HG03196 (cell line): ENCODE results near the gene SLC35A1.
"Not testable (repeated sequence)": the region's sequence is repeated elsewhere in the genome, so short reads cannot be mapped to it uniquely, and the experiment has no call there.

Source experiments
- ATAC-seq: cut with Tn5 transposase; IDR thresholded peaks from one replicate; pipeline ENCODE4 v1.9.1; 2021; ENCODE audit not compliant: unreplicated experiment

Gene SLC35A1, protein sequence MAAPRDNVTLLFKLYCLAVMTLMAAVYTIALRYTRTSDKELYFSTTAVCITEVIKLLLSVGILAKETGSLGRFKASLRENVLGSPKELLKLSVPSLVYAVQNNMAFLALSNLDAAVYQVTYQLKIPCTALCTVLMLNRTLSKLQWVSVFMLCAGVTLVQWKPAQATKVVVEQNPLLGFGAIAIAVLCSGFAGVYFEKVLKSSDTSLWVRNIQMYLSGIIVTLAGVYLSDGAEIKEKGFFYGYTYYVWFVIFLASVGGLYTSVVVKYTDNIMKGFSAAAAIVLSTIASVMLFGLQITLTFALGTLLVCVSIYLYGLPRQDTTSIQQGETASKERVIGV

GRCh38 chr6:87472525-87473418, at the start of gene SLC35A1:
SLC35A1 (plus strand) TSS chr6:87472974; CDS start chr6:87473004, 30 bp downstream.
- ATAC-seq, result peak; percentile 95

DNA sequence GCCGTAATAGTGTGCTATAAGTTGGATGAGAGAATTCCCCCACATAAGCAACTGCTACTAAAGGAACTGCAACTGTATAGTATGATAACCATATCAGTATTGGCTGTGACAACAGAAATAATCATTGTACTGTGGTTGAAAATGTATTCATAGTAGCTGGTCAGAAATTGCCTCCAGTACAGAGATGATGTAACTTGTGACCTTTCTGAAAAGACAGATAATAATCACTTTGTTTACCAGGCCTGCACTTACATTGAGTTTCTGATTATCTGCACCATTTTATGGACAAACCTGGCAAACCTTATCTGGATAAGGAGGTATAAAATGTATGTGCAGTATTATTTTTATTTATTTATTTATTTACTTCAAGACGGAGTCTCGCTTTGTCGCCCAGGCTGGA, 46.0 kb upstream of the SLC35A1 start:
- no peak for ATAC-seq

DNA sequence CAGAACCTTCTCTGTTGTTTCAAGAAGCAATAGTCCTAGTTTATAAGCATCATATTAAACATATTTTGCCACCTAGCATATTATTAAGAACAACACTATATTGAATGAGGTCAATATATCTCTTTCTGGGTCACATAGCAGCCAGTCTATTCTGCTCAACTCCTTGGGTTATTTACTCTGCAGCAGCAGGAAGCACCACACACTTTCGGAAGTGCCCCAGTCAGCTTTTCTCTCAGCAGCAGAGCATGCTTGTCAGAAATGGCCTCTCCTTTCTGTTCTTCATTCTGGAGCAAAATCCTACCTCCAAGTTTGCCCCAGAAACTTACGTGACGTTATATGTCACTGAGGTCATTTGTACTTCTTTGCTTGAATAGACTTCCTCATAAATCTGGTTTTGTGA, 42.3 kb upstream of the SLC35A1 start:
- ATAC-seq, result no peak

DNA sequence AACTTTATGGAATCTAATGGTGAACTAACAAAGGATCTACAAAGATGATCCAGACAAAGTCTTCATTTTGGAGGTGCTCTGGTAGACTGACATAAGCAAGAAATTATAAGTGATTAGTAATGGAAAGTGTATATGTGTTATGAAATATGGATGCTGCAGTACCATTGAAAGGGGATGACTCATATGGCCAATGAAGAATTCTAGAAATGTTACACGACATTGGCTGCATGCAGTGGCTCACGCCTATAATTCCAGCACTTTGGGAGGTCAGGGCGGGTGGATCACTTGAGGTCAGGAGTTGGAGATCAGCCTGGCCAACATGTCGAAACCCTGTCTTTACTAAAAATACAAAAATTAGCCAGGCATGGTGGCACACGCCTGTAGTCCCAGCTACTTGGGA, 41.5 kb upstream of the SLC35A1 start:
- ATAC-seq, result no peak

GRCh38 chr6:87436435-87436834, 36.3 kb upstream of the SLC35A1 start:
- no peak for ATAC-seq

DNA sequence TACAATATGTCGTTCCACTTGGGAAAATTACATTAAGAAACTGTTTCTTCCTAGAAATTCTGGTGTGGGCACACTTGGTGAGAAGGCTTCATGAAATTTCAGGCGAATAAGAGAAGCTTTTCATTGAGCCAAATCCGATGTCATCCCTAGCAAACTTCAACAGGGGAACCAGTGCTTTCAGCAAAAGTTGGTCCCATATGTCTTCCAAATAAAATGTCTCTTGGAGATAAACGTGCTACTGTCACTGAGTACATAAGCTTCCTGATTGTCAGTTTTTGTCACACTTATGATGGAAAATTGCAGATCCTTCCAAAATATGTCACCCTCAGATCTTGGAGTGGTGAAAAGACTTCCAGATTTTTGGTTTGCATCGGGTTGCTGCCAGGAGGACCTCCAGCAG, 31.1 kb upstream of the SLC35A1 start:
- ATAC-seq, result no peak

DNA sequence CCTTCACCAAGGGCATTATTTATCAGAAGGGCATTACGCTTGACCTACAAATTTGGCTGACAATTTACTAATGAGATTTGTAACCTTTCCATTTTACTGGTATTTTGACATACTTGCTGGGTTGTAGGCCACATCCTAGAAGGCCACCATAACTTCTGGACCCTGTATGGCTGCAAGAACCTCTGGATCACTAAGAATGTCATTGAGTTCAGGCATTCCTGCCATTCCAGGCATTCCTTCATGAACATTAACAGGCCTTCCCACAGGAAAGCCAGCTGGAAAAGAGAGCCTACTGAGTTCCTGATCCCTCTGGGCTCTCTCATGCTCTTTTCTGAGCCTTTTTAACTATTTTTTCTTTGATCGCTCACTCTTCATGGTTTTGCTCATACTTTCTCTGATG, 28.4 kb upstream of the SLC35A1 start:
- ATAC-seq, result no peak

GRCh38 chr6:87465051-87465450, 7.7 kb upstream of the SLC35A1 start:
- ATAC-seq, result no peak

DNA sequence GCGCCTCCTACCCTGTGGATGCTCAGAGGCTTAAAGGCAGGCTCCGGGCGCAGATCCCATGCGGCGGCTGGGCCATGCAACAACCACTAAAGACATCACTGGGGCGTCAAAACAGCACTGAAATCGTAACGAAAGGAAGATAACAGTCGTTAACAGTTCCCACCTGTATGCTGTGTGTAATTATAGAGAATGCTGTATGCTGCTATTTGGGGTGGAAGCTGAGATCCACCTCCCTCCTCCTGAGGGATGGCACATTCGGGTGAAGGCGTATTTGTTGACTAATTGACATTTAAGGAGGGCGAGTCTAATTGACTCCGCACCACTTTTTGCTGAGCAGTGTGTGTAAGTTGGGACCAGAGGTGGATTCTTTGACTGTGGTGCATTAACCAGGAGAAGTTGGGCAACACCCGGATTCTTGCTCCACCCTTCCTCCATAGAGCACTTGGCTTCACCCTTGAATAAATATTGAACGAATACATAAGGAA, 687 bp downstream of the SLC35A1 start:
- peak; percentile 67 for ATAC-seq

GRCh38 chr6:87481931-87482330, 9.2 kb downstream of the SLC35A1 start:
- ATAC-seq, result no peak

DNA sequence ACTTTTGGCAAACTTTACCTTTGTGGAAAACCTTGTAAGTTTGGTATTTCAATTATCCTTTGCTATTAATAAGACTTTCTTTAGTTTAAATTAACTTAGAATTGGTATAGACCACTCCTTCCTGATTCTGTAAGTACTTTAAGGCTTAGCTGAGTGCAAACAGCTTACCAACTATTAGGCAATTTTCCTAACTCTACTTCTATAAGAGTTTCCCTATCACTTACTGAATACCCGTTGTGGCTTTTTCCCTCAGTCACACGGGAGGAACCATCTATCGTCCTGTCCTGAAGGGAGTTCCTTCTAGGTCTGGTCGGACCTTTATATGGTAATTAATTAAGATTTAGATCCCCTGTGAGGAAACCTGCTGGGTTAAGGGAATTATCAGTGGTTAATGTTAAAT, 9.6 kb downstream of the SLC35A1 start:
- ATAC-seq, result no peak

GRCh38 chr6:87483929-87484328, 11.2 kb downstream of the SLC35A1 start:
- ATAC-seq, result no peak

DNA sequence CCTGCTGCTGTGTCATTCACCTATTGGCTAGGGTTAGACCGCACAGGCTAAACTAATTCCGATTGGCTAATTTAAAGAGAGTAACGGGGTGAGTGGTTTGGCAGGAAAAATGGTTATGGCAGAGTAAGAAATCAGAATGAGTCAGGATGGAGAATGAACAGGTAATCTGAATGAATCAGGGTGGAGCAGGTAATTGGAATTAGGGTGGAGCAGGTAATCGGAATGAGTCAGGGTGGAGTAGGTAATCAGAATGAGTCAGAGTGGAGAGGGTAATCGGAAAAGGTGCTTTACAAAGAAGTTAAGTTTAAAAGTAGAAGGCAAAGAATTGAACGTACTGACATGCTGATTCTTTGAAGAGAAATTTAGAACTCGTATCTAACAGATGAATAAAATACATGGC, 11.7 kb downstream of the SLC35A1 start:
- no peak for ATAC-seq

DNA sequence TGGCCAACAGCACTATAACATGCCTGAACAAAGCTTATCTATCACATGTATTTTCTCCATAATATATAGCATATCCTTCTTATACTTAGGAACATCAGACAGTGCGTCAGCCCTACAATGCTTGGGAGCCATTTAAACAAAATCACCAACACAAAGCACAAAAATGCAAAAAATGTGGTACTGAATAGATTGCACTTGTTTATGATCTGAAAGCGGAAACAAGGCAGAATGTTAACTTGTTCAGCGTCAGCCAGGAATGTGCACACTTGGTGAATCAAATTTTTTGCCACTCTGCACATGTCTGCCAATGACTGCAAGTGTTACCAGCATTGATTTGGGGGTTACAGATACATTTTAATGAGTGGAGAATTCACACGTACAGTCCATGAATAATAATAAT, 14.8 kb downstream of the SLC35A1 start:
- ATAC-seq, result no peak

- not testable (repeated sequence) for ATAC-seq
These were observed 16.6 kb downstream of the SLC35A1 start for GRCh38 chr6:87489326-87489725.

DNA sequence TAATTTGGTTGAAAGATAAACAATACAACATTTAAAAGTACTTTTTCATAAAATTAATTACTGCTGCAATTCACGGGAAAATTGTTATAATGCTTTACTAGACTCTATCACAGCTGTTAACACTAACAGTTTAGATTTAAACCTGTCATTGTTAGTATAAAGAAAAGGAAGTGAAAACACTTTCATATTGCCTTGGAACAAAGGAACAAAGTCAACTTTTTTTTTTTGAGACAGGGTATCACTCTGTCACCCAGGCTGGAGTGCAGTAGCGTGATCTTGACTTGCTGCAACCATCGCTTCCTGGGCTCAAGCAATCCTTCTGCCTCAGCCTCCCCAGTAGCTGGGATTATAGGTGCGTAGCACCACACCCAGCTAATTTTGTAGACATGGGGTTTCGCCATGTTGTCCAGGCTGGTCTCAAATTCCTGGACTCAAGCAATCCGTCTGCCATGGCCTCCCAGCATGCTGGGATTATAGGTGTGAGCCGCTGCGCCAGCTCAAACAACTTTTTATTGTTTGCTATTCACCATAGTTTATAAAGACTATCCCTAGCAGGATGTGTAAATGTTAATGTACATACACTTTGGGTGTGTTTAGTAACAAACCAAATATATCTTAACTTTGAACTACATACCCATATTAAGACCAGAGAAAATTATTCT, 22.1 kb downstream of the SLC35A1 start:
- no peak for ATAC-seq

GRCh38 chr6:87498048-87498447, 25.3 kb downstream of the SLC35A1 start:
- no peak for ATAC-seq

DNA sequence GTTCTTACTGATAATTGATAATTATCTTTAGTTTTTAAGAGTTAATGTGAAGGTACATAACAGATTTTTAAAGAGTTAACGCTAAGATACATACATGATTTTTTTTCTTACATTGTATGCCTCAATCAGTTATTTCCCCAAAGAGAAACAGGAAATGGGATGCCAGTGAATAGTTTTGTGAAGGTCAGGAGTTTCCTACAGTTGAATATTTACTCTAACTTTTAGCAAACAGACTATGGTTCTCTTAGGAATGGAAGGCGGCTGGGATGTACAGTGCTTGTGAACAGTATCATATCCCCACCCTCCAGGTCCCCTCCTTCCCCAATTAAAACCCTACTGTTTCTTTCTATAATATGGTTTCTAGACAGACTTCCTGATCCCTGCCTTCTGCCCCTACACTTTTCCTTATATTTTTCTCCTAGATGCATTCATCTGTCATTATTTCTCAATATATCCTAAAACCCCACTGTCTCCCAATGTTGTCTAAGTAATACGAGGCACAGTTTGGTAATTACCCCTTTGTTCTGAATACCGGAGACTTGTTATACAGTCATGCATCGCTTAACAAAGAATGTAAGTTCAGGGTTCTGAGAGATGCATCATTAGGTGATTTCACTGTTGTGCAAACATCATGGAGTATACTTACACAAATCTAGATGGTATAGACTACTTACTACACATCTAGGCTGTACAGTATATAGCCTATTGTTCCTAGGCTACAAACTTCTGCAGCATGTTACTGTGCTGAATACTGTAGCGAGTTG, 29.2 kb downstream of the SLC35A1 start:
- no peak for ATAC-seq

DNA sequence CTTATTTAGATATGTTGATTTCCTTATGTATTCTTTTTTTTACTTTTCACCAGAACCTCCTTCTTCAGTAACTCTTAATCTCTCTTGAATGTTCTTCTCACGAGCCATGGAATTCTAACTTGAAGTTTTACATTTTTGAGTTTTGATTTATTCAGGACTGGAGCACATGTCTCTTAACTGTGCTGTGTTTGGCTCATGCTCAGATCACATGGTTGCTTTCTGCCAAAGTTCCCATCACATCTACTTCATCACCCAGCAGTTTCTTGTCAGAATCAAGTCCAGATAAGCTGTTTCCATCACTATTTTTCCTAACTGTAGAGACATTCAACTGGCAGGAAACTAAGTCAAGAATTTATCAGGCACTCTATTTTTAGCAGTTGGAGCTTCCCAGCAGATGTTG, 31.7 kb downstream of the SLC35A1 start:
- no peak for ATAC-seq

DNA sequence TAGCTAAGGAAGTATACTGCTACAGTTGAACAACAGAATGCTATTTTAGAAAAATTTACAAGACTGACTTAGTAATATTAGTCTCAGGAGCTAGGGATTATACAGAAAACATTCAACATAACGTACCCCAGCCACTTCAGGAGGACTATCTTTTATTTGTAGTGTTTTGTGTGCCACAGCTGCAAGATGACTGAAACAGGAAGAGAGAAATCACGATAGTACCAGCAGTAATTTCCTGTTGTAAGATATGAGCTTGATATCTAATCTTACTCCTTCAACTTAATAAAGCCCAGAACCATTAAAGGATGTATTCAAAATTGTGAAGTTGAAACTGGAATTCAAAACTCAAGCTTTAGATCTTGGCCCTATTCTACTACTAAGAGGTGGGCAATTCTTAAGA, 42.1 kb downstream of the SLC35A1 start:
- ATAC-seq, result no peak

DNA sequence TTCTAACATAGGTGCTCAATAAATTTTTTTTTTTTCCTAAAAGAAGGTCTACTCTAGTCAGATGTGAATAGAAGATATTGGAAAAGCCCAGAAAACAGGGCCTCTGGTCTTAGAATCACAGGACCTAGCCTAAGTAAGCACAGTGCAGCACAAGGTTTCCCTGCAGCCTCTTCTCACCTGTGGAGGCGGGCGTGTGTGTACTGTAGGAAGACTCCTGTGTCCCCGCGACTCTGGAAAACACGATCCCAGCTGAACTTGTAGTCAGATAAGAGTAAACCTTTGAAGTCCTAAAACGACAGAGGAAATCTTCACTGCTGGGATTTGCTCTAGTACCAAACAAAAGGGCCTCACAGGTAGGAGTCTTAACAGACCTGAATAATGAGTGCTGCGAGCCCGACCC, 45.7 kb downstream of the SLC35A1 start:
- ATAC-seq, result no peak
